HepG2 (cell line): ENCODE results near the gene SLC16A5. TPM values are rescaled to one million over a fixed set of nuclear protein-coding genes. Genes with fewer than 3 reads are reported as not detected.
A peak's percentile ranks its signal among the peaks of the same experiment; 100 is the strongest.

Experiments used
- ARNT2 ChIP-seq: sonication (generic); formaldehyde crosslinking; IDR thresholded peaks from 2 replicates; pipeline ENCODE4 v1.8.0; 2022; ENCODE audit warnings: mild to moderate bottlenecking, low read depth, missing genetic modification reagents, moderate library complexity
- CSRNP1 ChIP-seq: sonication (generic); formaldehyde crosslinking; IDR thresholded peaks from 2 replicates; pipeline ENCODE4 v1.8.1; 2023; ENCODE audit warnings: mild to moderate bottlenecking, missing genetic modification reagents
- ETS1 ChIP-seq: sonication (generic); formaldehyde crosslinking; IDR thresholded peaks from 2 replicates; pipeline ENCODE4 v1.4.0; 2020; ENCODE audit warnings: missing genetic modification reagents
- HNF1A ChIP-seq, 2 experiments: sonication (generic) in 1 of 2; formaldehyde crosslinking in 1 of 2; IDR thresholded peaks; 2 replicates each; pipeline versions ENCODE4 v1.4.0 to v1.6.1; 2016 to 2020; ENCODE audit warnings: borderline replicate concordance in 1 of 2, low read depth in 1 of 2, mild to moderate bottlenecking in 1 of 2, missing genetic modification reagents in 1 of 2
- MATR3 ChIP-seq: sonication (generic); formaldehyde crosslinking; IDR thresholded peaks from 2 replicates; pipeline ENCODE4 v1.4.0; 2020; ENCODE audit warnings: missing genetic modification reagents
- MZF1 ChIP-seq: sonication (generic); formaldehyde crosslinking; IDR thresholded peaks from 2 replicates; pipeline ENCODE4 v1.8.1; 2023; ENCODE audit warnings: mild to moderate bottlenecking, missing genetic modification reagents, borderline replicate concordance
- PRDM10 ChIP-seq: sonication (generic); formaldehyde crosslinking; IDR thresholded peaks from 2 replicates; pipeline ENCODE4 v1.4.0; 2020; ENCODE audit warnings: low read depth, missing genetic modification reagents
- PREB ChIP-seq: sonication (generic); formaldehyde crosslinking; IDR thresholded peaks from 2 replicates; pipeline ENCODE4 v1.4.0; 2020; ENCODE audit warnings: missing genetic modification reagents
- XRCC5 ChIP-seq: fragments of 200-400 bp; formaldehyde crosslinking; optimal IDR thresholded peaks from 2 replicates; pipeline ENCODE3; 2017; ENCODE audit warnings: mild to moderate bottlenecking, low read length
- ZNF205 ChIP-seq: IDR thresholded peaks from 2 replicates; pipeline ENCODE4 v1.6.1; 2018; ENCODE audit warnings: missing biosample characterization, missing genetic modification reagents
- ZNF329 ChIP-seq: sonication (generic); formaldehyde crosslinking; IDR thresholded peaks from 2 replicates; pipeline ENCODE4 v1.9.0; 2021; ENCODE audit warnings: low read depth, mild to moderate bottlenecking, missing genetic modification reagents
- ZNF34 ChIP-seq: sonication (generic); formaldehyde crosslinking; IDR thresholded peaks from 2 replicates; pipeline ENCODE4 v1.4.0; 2020; ENCODE audit warnings: mild to moderate bottlenecking, missing genetic modification reagents, borderline replicate concordance
- ZNF550 ChIP-seq: sonication (generic); formaldehyde crosslinking; IDR thresholded peaks from 2 replicates; pipeline ENCODE4 v1.4.0; 2020; ENCODE audit warnings: mild to moderate bottlenecking, missing genetic modification reagents, borderline replicate concordance
- ZNF788 ChIP-seq: sonication (generic); formaldehyde crosslinking; IDR thresholded peaks from 2 replicates; pipeline ENCODE4 v1.5.0; 2020; ENCODE audit warnings: mild to moderate bottlenecking, missing genetic modification reagents, borderline replicate concordance
- polyA plus RNA-seq, 8 experiments: library from polyadenylated mRNA; depleted of rRNA in 3 of 8; stranded (reverse) in 7 of 8; unstranded in 1 of 8; fragments of >200 nt; fragmentation: Illumina TruSeq in 4 of 8; extraction: Trizol in 4 of 8; gene quantifications; 2 replicates each; pipeline versions ENCODE4 v1.2.1 to v1.2.3, GENCODE V29; 2011 to 2016; ENCODE audit warnings: low read depth in 4 of 8, missing spikeins in 1 of 8, mixed read lengths in 1 of 8; ENCODE audit not compliant: insufficient read depth in 1 of 8
- total RNA-seq, 5 experiments: library from RNA; depleted of rRNA; stranded (reverse); fragments of >200 nt; fragmentation: Illumina TruSeq; extraction: Trizol; gene quantifications; 2 replicates each; pipeline ENCODE4 v1.2.3, GENCODE V29; 2016; ENCODE audit warnings: low read depth in 1 of 5

The SLC16A5 gene
- total and polyA plus RNA-seq, 2 of the 13 experiments (the other 11 are each of a cell fraction or from before 2014, with no cell fraction given): 0.69 to 5.6 TPM

- TF ChIP-seq ZNF34 (CRISPR knock-in tag): no peak
- 0 out of 2 replicates have a peak, but pooled peaks have one; percentile 40 for TF ChIP-seq CSRNP1 (CRISPR knock-in tag)
- TF ChIP-seq ZNF205: peak; percentile 64; the same call in 1 of the 2 replicates
- no peak for TF ChIP-seq ZNF550 (CRISPR knock-in tag)
- TF ChIP-seq PREB (CRISPR knock-in tag): no peak
- no peak; the same call in 1 of the 2 replicates for TF ChIP-seq ZNF788 (CRISPR knock-in tag)
- no peak for TF ChIP-seq ARNT2 (CRISPR knock-in tag)
- peak; percentile 87 for TF ChIP-seq XRCC5
- TF ChIP-seq ETS1: no peak
- TF ChIP-seq PRDM10 (CRISPR knock-in tag): peak; percentile 45; the same call in 1 of the 2 replicates
- TF ChIP-seq MATR3: no peak
- no peak for TF ChIP-seq ZNF329
- TF ChIP-seq MZF1 (CRISPR knock-in tag): no peak
- no peak for TF ChIP-seq HNF1A (IDR thresholded peaks at IDR 0.05; ENCODE audit: low read depth)
- TF ChIP-seq HNF1A (CRISPR knock-in tag; IDR thresholded peaks at IDR 0.05; ENCODE audit: borderline replicate concordance): peak; percentile 50
Observed at GRCh38 chr17:75090871-75091854, 3.4 kb downstream of the SLC16A5 start (continued).
